ENCODE data around the gene IQGAP2. TPM values are rescaled to one million over a fixed set of nuclear protein-coding genes. Genes with fewer than 3 reads are reported as not detected.

IQGAP2 gene
- polyA plus RNA-seq, 1 donor from 2014 or later = 8.0 TPM

Other genes with a start within 250 kb of the IQGAP2 start
- gene F2RL2, start 220.1 kb downstream of the IQGAP2 start, polyA plus RNA-seq = 0.11 TPM